OCI-LY7 (cell line): ENCODE measurements around the gene IGFALS. TPM values are rescaled to one million over a fixed set of nuclear protein-coding genes. Genes with fewer than 3 reads are reported as not detected.

Experiments used
- BruUV-seq: library from RNA; stranded (reverse); fragments of 400-500 nt; replicated peaks from 2 replicates; lab custom pipeline; 2021; lab: Mats Ljungman, UMichigan
- CTCF ChIA-PET: fragments of 300-600 bp; sonication (Branson Sonifier 250); formaldehyde crosslinking; loops from one replicate; lab custom pipeline; 2022; ENCODE audit warnings: antibody characterized with exemption; ENCODE audit not compliant: unreplicated experiment; lab: Charles Lee
- POLR2A ChIA-PET: fragments of 300-600 bp; sonication (Branson Sonifier 250); formaldehyde crosslinking; loops from one replicate; lab custom pipeline; 2022; ENCODE audit warnings: antibody characterized with exemption; lab: Charles Lee
- DNase-seq: peaks from one replicate; pipeline ENCODE4 v3.0.0-alpha.2; 2015; ENCODE audit warnings: low spot score
- H2AFZ ChIP-seq: fragments of 200-600 bp; sonication (generic), shearing (Covaris generic); 2 replicates; pipeline ENCODE4 v1.6.1; 2014; ENCODE audit warnings: mild to moderate bottlenecking, antibody characterized with exemption, low read length, moderate library complexity
- H3K27ac ChIP-seq: fragments of 200-600 bp; sonication (generic); 2 replicates; pipeline ENCODE4 v1.5.1; 2014; ENCODE audit warnings: mixed run types, low read depth, mild to moderate bottlenecking, moderate library complexity, low read length, inconsistent platforms; ENCODE audit not compliant: poor library complexity, severe bottlenecking
- H3K36me3 ChIP-seq: fragments of 200-600 bp; sonication (generic); 2 replicates; pipeline ENCODE4 v1.6.1; 2014; ENCODE audit warnings: mild to moderate bottlenecking, antibody characterized with exemption, low read length, moderate library complexity, mixed read lengths; ENCODE audit not compliant: insufficient read depth
- H3K4me1 ChIP-seq: fragments of 200-600 bp; sonication (generic); 2 replicates; pipeline ENCODE4 v1.5.1; 2014; ENCODE audit warnings: mild to moderate bottlenecking, low read length; ENCODE audit not compliant: insufficient read depth, poor library complexity, severe bottlenecking
- H3K4me2 ChIP-seq: fragments of 200-600 bp; sonication (generic); 2 replicates; pipeline ENCODE4 v1.6.1; 2014; ENCODE audit warnings: mild to moderate bottlenecking, low read length
- H3K4me3 ChIP-seq: fragments of 200-600 bp; sonication (generic); 2 replicates; pipeline ENCODE4 v1.5.1; 2014; ENCODE audit warnings: mild to moderate bottlenecking, low read depth, low read length; ENCODE audit not compliant: poor library complexity, severe bottlenecking
- H3K79me2 ChIP-seq: fragments of 200-600 bp; sonication (generic); 2 replicates; pipeline ENCODE4 v1.6.1; 2016; ENCODE audit warnings: low read depth, mild to moderate bottlenecking, low read length, moderate library complexity, mixed read lengths; ENCODE audit not compliant: insufficient read depth
- H3K9me2 ChIP-seq: fragments of 200-600 bp; sonication (generic); 2 replicates; pipeline ENCODE4 v1.6.1; 2016; ENCODE audit warnings: mild to moderate bottlenecking, low read length, mixed read lengths; ENCODE audit not compliant: insufficient read depth
- H3K9me3 ChIP-seq: fragments of 200-600 bp; sonication (generic); 2 replicates; pipeline ENCODE4 v1.6.1; 2014; ENCODE audit warnings: mild to moderate bottlenecking, mixed run types, low read length, mixed read lengths
- H4K20me1 ChIP-seq: fragments of 200-600 bp; sonication (generic); 2 replicates; pipeline ENCODE4 v1.6.1; 2014; ENCODE audit warnings: mild to moderate bottlenecking, antibody characterized with exemption, low read length, moderate library complexity, mixed read lengths; ENCODE audit not compliant: insufficient read depth
- CTCF ChIP-seq: fragments of 200-600 bp; sonication (generic); conservative IDR thresholded peaks from 2 replicates; pipeline ENCODE4 v1.5.1; 2014; ENCODE audit warnings: mild to moderate bottlenecking, antibody characterized with exemption, low read length, moderate library complexity, mixed read lengths
- EZH2phosphoT487 ChIP-seq: fragments of 200-600 bp; sonication (generic); IDR thresholded peaks from 2 replicates; pipeline ENCODE4 v1.6.1; 2018; ENCODE audit warnings: low read depth, borderline replicate concordance, mild to moderate bottlenecking, mixed run types, antibody characterized with exemption, low read length, moderate library complexity, mixed read lengths
- intact Hi-C: fragments of 100-400 bp; cut with micrococcal nuclease; formaldehyde crosslinking; loops from one replicate; pipeline ENCODE4 v1.10.0; 2022; ENCODE audit not compliant: unreplicated experiment
- total RNA-seq, 2 experiments: library from RNA; depleted of rRNA in 1 of 2; stranded (reverse); fragments of >200 nt in 1 of 2; shearing (Covaris generic) in 1 of 2; gene quantifications; 2 replicates each; pipeline ENCODE4 v1.2.3, GENCODE V29; 2014 to 2022

IGFALS gene
- total RNA-seq, 2 experiments from 2014 or later = 0.13 TPM; not detected in 1

GRCh38 chr16:1766701-1767100 is 26.8 kb downstream of the IGFALS start:
- Histone ChIP-seq H3K4me3 (no peak overlapping the region), H3K9me2 (no peaks in the 10 kb centered on the region), H3K9me3 (no peaks in the 10 kb centered on the region), H3K27ac (no peak overlapping the region), H3K79me2 (peaks cover 1% of the 10 kb centered on the region; the same call in 1 of the 2 replicates), H3K36me3 (peaks cover 63% of the 10 kb centered on the region), H4K20me1 (no peaks in the 10 kb centered on the region), H2AFZ (no peak overlapping the region), H3K4me1 (peaks cover 10% of the 10 kb centered on the region), H3K4me2 (no peak overlapping the region)
- no TSS peak for BruUV-seq
- ChIA-PET CTCF (no interaction called here), POLR2A (no interaction called here)
- intact Hi-C loops = no loop called here
- TF ChIP-seq CTCF (no peak), EZH2phosphoT487 (no peak)
- DNase-seq = no peak

- no peak overlapping the region for H2AFZ ChIP-seq
- no peak overlapping the region for H3K27ac ChIP-seq
- no peak overlapping the region for H3K4me2 ChIP-seq
- no peaks in the 10 kb centered on the region for H3K9me3 ChIP-seq
- ChIA-PET POLR2A (no interaction called here), CTCF (no interaction called here)
- H3K36me3 ChIP-seq = peaks cover 63% of the 10 kb centered on the region
- H3K4me1 ChIP-seq = peaks cover 10% of the 10 kb centered on the region
- no peak overlapping the region for H3K4me3 ChIP-seq
- H3K79me2 ChIP-seq = no peaks in the 10 kb centered on the region
- no TSS peak for BruUV-seq
- DNase-seq = no peak
- no peak for TF ChIP-seq EZH2phosphoT487
- no peak for TF ChIP-seq CTCF
- no peaks in the 10 kb centered on the region for H4K20me1 ChIP-seq
- intact Hi-C loops = no loop called here
- no peaks in the 10 kb centered on the region for H3K9me2 ChIP-seq
Measured at GRCh38 chr16:1766231-1766630, 27.3 kb downstream of the IGFALS start.

- no peaks in the 10 kb centered on the region for H3K9me3 ChIP-seq
- H4K20me1 ChIP-seq = no peaks in the 10 kb centered on the region
- no peaks in the 10 kb centered on the region for H3K9me2 ChIP-seq
- ChIA-PET CTCF (no interaction called here), POLR2A (no interaction called here)
- H3K4me2 ChIP-seq = no peak overlapping the region
- no peak overlapping the region for H3K4me3 ChIP-seq
- H2AFZ ChIP-seq = no peak overlapping the region
- H3K79me2 ChIP-seq = no peaks in the 10 kb centered on the region
- intact Hi-C loops = no loop called here
- no peak for TF ChIP-seq CTCF
- TF ChIP-seq EZH2phosphoT487 = no peak
- no peak overlapping the region for H3K27ac ChIP-seq
- BruUV-seq = no TSS peak
- no peak for DNase-seq
- H3K36me3 ChIP-seq = peaks cover 65% of the 10 kb centered on the region
- peaks cover 9% of the 10 kb centered on the region for H3K4me1 ChIP-seq
Measured at GRCh38 chr16:1765826-1766225, 27.7 kb downstream of the IGFALS start.
